GM19324 (cell line): ENCODE measurements around the gene GMPPA.

ENCODE experiments used
- ATAC-seq: cut with Tn5 transposase; IDR thresholded peaks from one replicate; pipeline ENCODE4 v1.9.1; 2021; ENCODE audit warnings: mild to moderate bottlenecking, moderate library complexity; ENCODE audit not compliant: unreplicated experiment, low FRiP score

The GMPPA gene

GRCh38 chr2:219533930-219534661 is 35.4 kb downstream of the GMPPA start:
- no peak for ATAC-seq

- no peak for ATAC-seq
These were observed 37.7 kb downstream of the GMPPA start for GRCh38 chr2:219536425-219536824.

- ATAC-seq: no peak
These were observed 38.3 kb downstream of the GMPPA start for GRCh38 chr2:219536967-219537366.

- no peak for ATAC-seq
These were observed 39.2 kb downstream of the GMPPA start for GRCh38 chr2:219537657-219538488.

GRCh38 chr2:219538504-219538951 is 39.8 kb downstream of the GMPPA start:
- no peak for ATAC-seq

- no peak for ATAC-seq
These were observed 40.5 kb downstream of the GMPPA start for GRCh38 chr2:219538956-219539788.

GRCh38 chr2:219539926-219540678 is 41.4 kb downstream of the GMPPA start:
- ATAC-seq: no peak

GRCh38 chr2:219540784-219541504 is 42.3 kb downstream of the GMPPA start:
- ATAC-seq: no peak

- ATAC-seq: peak; percentile 34
These were observed 43.0 kb downstream of the GMPPA start for GRCh38 chr2:219541611-219542180.

GRCh38 chr2:219542931-219543595 is 44.4 kb downstream of the GMPPA start:
- ATAC-seq: peak; percentile 37

- ATAC-seq: peak; percentile 80
These were observed 45.1 kb downstream of the GMPPA start, which contains the start of the genes CHPF and TMEM198 for GRCh38 chr2:219543596-219544358. CHPF (minus strand) TSS chr2:219543809; CDS start chr2:219543538, 271 bp downstream. TMEM198 (plus strand) TSS chr2:219544028; CDS start chr2:219544728, 700 bp downstream.

GRCh38 chr2:219544567-219544966 is 45.9 kb downstream of the GMPPA start:
- ATAC-seq: no peak

- no peak for ATAC-seq
These were observed 46.7 kb downstream of the GMPPA start for GRCh38 chr2:219545295-219545942.

GRCh38 chr2:219545943-219546352 is 47.3 kb downstream of the GMPPA start:
- ATAC-seq: no peak

- ATAC-seq: no peak
These were observed 48.9 kb downstream of the GMPPA start for GRCh38 chr2:219547621-219548020.

GRCh38 chr2:219548990-219549389 is 50.3 kb downstream of the GMPPA start:
- ATAC-seq: no peak

GRCh38 chr2:219549619-219550018 is 50.9 kb downstream of the GMPPA start:
- no peak for ATAC-seq
